BLaER1 (cell line): ENCODE measurements around the gene ZCCHC8.
"Not testable (repeated sequence)": the region's sequence is repeated elsewhere in the genome, so short reads cannot be mapped to it uniquely, and the experiment has no call there.

ENCODE experiments used
- H3K27ac ChIP-seq: shearing (Covaris generic); formaldehyde crosslinking; 2 replicates; pipeline ENCODE4 v1.8.1; 2022
- H3K27me3 ChIP-seq: shearing (Covaris generic); formaldehyde crosslinking; 2 replicates; pipeline ENCODE4 v1.8.1; 2022
- H3K36me3 ChIP-seq: shearing (Covaris generic); formaldehyde crosslinking; 2 replicates; pipeline ENCODE4 v1.8.1; 2022
- H3K4me1 ChIP-seq: shearing (Covaris generic); formaldehyde crosslinking; 2 replicates; pipeline ENCODE4 v1.8.1; 2022
- H3K4me2 ChIP-seq: shearing (Covaris generic); formaldehyde crosslinking; 2 replicates; pipeline ENCODE4 v1.8.1; 2022
- H3K4me3 ChIP-seq: shearing (Covaris generic); formaldehyde crosslinking; 2 replicates; pipeline ENCODE4 v1.8.1; 2022
- H3K9ac ChIP-seq: shearing (Covaris generic); formaldehyde crosslinking; 2 replicates; pipeline ENCODE4 v1.8.1; 2022
- H3K9me3 ChIP-seq: shearing (Covaris generic); formaldehyde crosslinking; 2 replicates; pipeline ENCODE4 v1.8.1; 2022
- H4K20me1 ChIP-seq: shearing (Covaris generic); formaldehyde crosslinking; 2 replicates; pipeline ENCODE4 v1.8.1; 2022
- Cebpa-rat ChIP-seq: shearing (Covaris generic); IDR thresholded peaks from 2 replicates; pipeline ENCODE4 v1.8.1; 2022

The ZCCHC8 gene

DNA sequence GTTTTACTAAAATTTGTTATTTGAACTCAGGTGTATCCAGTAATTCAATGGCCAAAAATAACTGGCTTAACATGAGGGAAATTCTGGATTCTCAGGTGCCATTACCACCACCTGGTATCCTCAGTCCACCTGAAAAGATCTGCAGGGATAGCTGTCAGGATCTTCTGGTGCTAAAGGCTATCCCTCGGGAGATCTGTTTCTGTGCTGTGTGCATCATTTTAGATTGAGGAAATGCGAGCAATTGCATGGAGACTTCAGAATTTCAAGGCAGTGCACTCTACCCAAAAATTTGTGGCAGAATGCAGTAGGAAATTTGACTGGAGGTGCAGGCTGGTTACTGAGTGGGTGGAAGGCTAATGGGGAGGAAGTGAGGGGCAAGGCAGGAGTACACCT is 26.4 kb downstream of the ZCCHC8 start:
- peaks cover 11% of the 10 kb centered on the region; the same call in 1 of the 2 replicates for H3K4me1 ChIP-seq
- peaks cover 83% of the 10 kb centered on the region for H3K36me3 ChIP-seq
- H3K27ac ChIP-seq: no peak overlapping the region
- H3K9ac ChIP-seq: no peak overlapping the region
- H3K4me3 ChIP-seq: no peak overlapping the region
- H3K9me3 ChIP-seq: no peaks in the 10 kb centered on the region
- no peak for TF ChIP-seq Cebpa-rat
- H3K4me2 ChIP-seq: peak overlapping the region; percentile 9; the same call in 1 of the 2 replicates
- H3K27me3 ChIP-seq: no peaks in the 10 kb centered on the region
- peaks cover 8% of the 10 kb centered on the region; the same call in 1 of the 2 replicates for H4K20me1 ChIP-seq

DNA sequence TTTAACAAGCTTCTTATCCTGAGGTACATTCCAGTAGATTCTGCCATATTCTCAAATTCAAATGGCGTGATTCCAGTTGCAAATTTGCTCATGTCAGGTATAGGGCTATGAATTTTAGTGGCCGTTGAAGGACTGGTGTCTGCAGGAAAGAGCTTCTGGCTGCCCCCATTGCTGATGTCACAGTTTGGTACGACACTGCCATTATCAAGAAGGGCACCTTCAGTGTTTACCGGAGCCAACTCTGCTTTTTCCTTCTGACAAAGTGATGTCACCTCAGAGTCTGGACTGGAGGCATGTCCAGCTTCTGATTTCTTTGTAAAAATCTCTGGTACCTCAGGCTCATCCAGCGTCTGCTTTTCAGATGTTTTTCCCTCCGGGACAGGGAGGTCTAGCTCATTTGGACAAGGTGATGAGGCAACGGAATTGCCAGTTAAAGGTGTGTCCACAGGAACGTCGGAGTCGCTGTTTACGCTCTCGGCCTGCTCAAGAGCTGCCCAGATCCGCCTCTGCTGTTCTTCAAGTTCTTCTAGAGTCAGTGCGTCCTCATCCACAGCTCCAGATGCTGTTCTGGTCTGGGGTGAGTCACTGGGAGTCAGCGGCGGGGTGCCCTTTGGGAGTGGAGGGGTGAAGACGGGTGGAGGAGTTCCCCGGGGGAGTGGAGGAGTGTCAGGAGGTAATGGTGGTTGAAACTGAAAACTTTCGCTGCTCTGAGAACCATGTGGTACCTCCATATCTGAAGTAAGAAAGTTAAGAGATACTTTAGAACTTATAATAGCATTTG is 27.0 kb downstream of the ZCCHC8 start:
- no peak overlapping the region for H3K4me3 ChIP-seq
- H4K20me1 ChIP-seq: peaks cover 8% of the 10 kb centered on the region; the same call in 1 of the 2 replicates
- H3K4me2 ChIP-seq: peak overlapping the region; percentile 9; the same call in 1 of the 2 replicates
- H3K9ac ChIP-seq: no peak overlapping the region; the same call in 1 of the 2 replicates
- peaks cover 77% of the 10 kb centered on the region for H3K36me3 ChIP-seq
- H3K27me3 ChIP-seq: no peaks in the 10 kb centered on the region
- H3K9me3 ChIP-seq: no peaks in the 10 kb centered on the region
- no peak for TF ChIP-seq Cebpa-rat
- no peak overlapping the region for H3K27ac ChIP-seq
- H3K4me1 ChIP-seq: peaks cover 11% of the 10 kb centered on the region; the same call in 1 of the 2 replicates

DNA sequence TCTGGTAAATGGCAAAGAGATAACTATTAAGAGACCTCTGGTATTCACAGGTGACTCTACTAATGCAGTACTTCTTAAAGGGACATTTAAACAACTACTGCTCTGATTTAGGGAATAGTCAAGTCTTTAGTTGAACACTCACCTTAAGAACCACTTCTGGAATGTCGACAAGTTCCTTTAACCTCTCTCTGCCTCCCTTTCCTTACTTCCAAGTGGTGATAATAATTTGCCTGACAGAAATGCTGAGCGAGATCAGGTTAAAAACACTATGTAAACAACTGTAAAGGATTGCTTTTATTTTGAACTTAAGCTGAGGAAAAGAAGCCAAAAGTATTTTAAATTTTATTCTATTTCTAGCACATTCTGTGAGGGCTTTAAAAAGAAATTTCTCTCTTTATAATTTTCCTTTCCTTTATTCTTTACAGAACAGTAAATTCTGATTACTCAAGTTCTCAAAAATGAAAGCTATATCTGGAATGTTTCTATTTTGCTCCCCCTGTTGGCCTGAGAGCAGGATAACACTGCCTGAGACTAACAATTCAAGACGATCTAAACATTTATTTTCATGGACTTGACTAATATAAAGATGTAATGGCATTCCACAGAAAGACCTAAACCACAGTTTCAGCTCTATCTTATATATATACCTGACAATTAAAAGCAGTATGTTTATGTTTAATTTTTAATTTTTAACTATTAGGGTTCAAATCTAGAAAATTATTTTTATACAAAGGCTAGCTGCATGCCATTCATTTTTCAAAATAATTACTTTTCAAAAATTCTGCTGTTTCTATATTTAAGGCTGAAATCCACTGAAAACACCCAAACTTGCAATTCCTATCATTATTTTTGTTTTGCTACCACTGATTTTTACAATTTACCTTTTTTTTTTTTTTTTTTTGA is 29.2 kb downstream of the ZCCHC8 start:
- no peak overlapping the region for H3K27ac ChIP-seq

DNA sequence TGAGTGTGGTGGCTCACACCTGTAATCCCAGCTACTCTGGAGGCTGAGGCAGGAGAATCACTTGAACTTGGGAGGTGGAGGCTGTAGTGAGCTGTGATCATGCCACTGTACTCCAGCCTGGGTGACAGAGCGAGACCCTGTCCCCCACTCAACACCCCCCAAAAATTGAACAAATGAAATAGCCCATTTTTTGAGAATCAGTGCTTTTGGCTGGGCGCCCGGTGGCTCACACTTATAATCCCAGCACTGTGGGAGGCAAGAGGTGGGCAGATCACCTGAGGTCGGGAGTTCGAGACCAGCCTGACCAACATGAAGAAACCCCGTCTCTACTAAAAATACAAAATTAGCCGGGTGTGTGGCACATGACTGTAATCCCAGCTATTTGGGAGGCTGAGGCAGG is 30.2 kb downstream of the ZCCHC8 start:
- H3K4me2 ChIP-seq, H4K20me1 ChIP-seq, H3K9me3 ChIP-seq, H3K27me3 ChIP-seq, H3K9ac ChIP-seq, H3K4me3 ChIP-seq, H3K27ac ChIP-seq: not testable (repeated sequence)
- H3K36me3 ChIP-seq: peaks cover 45% of the 10 kb centered on the region
- H3K4me1 ChIP-seq: peaks cover 17% of the 10 kb centered on the region

More for the DNA sequence above, 29.2 kb downstream of the ZCCHC8 start:
- H3K36me3 ChIP-seq: peaks cover 55% of the 10 kb centered on the region
- H3K27me3 ChIP-seq: no peaks in the 10 kb centered on the region
- peaks cover 8% of the 10 kb centered on the region; the same call in 1 of the 2 replicates for H4K20me1 ChIP-seq
- H3K4me2 ChIP-seq: no peak overlapping the region
- TF ChIP-seq Cebpa-rat: no peak
- peaks cover 15% of the 10 kb centered on the region for H3K4me1 ChIP-seq
- no peak overlapping the region for H3K9ac ChIP-seq
- no peak overlapping the region for H3K4me3 ChIP-seq
- H3K9me3 ChIP-seq: no peaks in the 10 kb centered on the region

DNA sequence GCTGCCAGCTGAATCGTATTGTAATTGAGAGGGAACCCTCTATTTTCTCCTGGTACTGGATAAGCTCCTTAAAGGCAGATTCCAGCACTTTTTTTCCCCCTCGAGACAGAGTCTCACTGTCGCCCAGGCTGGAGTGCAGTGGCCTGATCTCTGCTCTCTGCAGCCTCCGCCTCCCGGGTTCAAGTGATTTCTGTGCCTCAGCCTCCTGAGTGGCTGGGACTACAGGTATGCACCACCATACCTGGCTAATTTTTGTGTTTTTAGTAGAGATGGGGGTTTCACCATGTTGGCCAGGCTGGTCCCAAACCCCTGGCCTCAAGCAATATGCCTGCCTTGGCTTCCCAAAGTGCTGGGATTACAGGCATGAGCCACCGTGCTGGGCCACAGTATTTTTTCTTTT is 30.9 kb downstream of the ZCCHC8 start:
- H4K20me1 ChIP-seq, H3K4me3 ChIP-seq, H3K27me3 ChIP-seq, H3K9ac ChIP-seq, H3K27ac ChIP-seq, H3K4me2 ChIP-seq, H3K9me3 ChIP-seq: not testable (repeated sequence)
- peaks cover 38% of the 10 kb centered on the region for H3K36me3 ChIP-seq
- H3K4me1 ChIP-seq: peaks cover 17% of the 10 kb centered on the region

DNA sequence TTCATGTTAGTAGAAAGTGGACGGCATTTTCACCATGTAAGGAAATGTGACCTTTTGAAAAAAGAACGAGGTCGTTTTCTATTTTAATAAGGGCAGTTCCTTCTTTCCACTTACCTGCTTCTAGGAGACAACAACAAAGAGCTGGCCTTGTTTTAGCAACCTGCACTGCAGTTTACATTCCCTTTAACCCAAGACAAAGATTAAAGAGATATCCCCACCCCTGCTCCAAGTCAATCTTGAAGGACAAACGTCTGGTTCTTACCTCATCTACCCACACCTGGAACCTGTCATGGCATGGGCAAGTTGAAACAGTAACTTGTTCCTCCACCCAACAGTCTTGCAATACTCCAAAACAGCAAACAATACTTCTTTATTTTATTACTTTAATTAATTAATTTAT is 32.7 kb downstream of the ZCCHC8 start:
- no peak overlapping the region for H3K4me3 ChIP-seq
- no peak overlapping the region for H3K9ac ChIP-seq
- H3K9me3 ChIP-seq: no peaks in the 10 kb centered on the region
- no peak overlapping the region for H3K4me2 ChIP-seq
- H3K27ac ChIP-seq: no peak overlapping the region
- H3K27me3 ChIP-seq: no peaks in the 10 kb centered on the region
- H3K4me1 ChIP-seq: peaks cover 7% of the 10 kb centered on the region
- H3K36me3 ChIP-seq: peaks cover 19% of the 10 kb centered on the region
- H4K20me1 ChIP-seq: no peaks in the 10 kb centered on the region; the same call in 1 of the 2 replicates
- no peak for TF ChIP-seq Cebpa-rat

DNA sequence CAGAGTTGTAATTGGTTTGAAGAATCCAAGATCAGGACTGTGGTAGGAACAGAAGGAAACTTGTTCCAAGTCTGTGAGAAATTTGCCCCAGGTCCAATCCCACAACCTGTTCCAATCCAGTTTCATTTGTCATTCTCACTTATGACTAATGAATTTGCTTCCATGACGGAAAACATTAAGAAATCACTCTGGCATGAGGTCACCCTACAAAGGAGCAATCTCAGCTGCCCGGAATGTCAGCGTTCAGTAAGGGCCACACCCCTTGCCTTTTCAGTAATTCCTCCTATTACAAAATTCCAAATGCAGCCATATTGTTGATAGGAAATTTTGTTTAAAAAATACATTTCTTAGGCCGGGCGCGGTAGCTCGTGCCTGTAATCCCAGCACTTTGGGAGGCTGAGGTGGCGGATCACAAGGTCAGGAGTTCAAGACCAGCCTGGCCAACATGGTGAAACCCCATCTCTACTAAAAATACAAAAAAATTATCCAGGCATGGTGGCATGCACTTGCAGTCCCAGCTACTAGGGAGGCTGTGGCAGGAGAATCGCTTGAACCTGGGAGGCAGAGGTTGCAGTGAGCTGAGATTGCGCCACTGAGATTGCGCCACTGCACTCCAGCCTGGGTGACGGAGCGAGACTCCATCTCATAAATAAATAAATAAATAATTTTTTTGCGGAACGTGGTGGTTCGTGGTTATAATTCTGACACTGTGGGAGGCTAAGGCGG is 36.3 kb downstream of the ZCCHC8 start:
- not testable (repeated sequence) for H3K27ac ChIP-seq, H3K4me2 ChIP-seq, H3K9ac ChIP-seq

DNA sequence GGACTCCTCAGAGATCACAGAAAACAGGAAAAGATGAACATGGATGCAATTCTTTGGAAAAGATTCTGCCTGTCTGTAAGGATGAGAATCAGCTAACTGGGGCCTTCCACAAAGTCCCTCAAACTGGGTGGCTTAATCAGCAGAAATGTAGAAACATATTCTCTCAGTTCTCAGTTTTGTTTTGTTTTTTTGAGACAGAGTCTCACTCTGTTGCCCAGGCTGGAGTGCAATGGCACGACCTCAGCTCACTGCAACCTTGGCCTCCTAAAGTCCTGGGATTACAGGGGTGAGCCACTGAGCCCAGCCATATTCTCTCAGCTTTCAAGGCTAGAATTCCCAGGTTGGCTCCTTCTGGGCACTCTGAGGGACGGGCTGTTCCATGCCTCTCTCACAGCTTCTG is 40.1 kb downstream of the ZCCHC8 start:
- Histone ChIP-seq H3K4me2 (no peak overlapping the region), H4K20me1 (no peaks in the 10 kb centered on the region), H3K4me1 (no peaks in the 10 kb centered on the region), H3K36me3 (no peaks in the 10 kb centered on the region), H3K9me3 (no peaks in the 10 kb centered on the region), H3K27me3 (no peaks in the 10 kb centered on the region), H3K4me3 (no peak overlapping the region), H3K27ac (no peak overlapping the region), H3K9ac (no peak overlapping the region)
- no peak for TF ChIP-seq Cebpa-rat

More for the DNA sequence above, 36.3 kb downstream of the ZCCHC8 start:
- H3K36me3 ChIP-seq, H4K20me1 ChIP-seq, H3K4me3 ChIP-seq, H3K27me3 ChIP-seq, H3K9me3 ChIP-seq, H3K4me1 ChIP-seq: not testable (repeated sequence)

DNA sequence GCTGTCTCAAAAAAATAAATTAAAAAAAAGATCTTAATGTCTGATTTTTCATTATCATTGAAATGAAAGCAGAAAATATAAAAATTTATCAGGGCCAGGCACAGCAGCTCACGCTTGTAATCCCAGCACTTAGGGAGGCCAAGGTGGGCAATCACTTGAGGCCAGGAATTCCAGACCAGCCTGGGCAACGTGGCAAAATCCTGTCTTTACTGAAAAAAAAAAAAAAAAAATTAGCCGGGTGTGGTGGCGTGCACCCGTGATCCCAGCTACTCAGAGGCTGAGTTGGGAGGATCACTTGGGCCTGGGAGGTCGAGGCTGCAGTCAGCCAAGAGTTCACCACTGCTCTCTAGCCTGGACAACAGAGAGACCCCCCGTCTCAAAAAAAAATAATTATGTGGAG is 40.7 kb downstream of the ZCCHC8 start:
- H3K27ac ChIP-seq: no peak overlapping the region
- no peak overlapping the region for H3K4me3 ChIP-seq
- no peaks in the 10 kb centered on the region for H3K9me3 ChIP-seq
- no peaks in the 10 kb centered on the region for H4K20me1 ChIP-seq
- no peaks in the 10 kb centered on the region for H3K27me3 ChIP-seq
- peaks cover 2% of the 10 kb centered on the region; the same call in 1 of the 2 replicates for H3K4me1 ChIP-seq
- no peak overlapping the region for H3K4me2 ChIP-seq
- H3K9ac ChIP-seq: no peak overlapping the region
- no peaks in the 10 kb centered on the region for H3K36me3 ChIP-seq
- TF ChIP-seq Cebpa-rat: no peak
